NCI-H460 (cell line): ENCODE data around the gene SEMA4B. TPM values are rescaled to one million over a fixed set of nuclear protein-coding genes. Genes with fewer than 3 reads are reported as not detected.
A peak's percentile ranks its signal among the peaks of the same experiment; 100 is the strongest.

Experiments
- DNase-seq: peaks from one replicate; pipeline ENCODE4 v3.0.0-alpha.2; 2016; ENCODE audit warnings: low read depth; ENCODE audit errors: extremely low read depth
- total RNA-seq: library from RNA; depleted of rRNA; stranded (reverse); fragments of >200 nt; shearing (Covaris generic); gene quantifications from 2 replicates; pipeline ENCODE4 v1.2.3, GENCODE V29; 2014

The SEMA4B gene
- total RNA-seq, 1 experiment from 2014 or later = 14.4 TPM

DNA sequence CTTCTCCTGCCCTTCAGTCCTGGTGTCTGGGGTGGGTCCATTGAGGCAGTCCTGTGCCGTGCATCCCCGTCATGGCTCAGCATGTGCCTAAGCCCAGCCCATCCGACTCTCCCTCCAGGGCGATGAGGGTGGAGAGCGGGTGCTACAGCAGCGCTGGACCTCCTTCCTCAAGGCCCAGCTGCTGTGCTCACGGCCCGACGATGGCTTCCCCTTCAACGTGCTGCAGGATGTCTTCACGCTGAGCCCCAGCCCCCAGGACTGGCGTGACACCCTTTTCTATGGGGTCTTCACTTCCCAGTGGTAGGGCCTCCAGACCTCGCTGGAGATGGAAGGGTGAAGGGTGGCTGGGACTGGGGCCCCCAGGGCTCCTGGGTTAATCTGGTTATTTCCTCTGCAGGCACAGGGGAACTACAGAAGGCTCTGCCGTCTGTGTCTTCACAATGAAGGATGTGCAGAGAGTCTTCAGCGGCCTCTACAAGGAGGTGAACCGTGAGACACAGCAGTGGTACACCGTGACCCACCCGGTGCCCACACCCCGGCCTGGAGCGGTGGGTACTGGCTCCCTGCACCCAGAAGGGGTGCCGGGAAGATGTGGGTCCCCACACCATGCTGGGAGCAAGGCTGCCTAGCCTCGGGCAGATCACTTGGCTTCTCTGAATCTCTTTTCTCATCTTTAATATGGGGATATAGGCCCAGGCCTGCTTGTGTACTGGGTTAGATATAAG, 22.5 kb downstream of the SEMA4B start:
- no peak for DNase-seq

DNA sequence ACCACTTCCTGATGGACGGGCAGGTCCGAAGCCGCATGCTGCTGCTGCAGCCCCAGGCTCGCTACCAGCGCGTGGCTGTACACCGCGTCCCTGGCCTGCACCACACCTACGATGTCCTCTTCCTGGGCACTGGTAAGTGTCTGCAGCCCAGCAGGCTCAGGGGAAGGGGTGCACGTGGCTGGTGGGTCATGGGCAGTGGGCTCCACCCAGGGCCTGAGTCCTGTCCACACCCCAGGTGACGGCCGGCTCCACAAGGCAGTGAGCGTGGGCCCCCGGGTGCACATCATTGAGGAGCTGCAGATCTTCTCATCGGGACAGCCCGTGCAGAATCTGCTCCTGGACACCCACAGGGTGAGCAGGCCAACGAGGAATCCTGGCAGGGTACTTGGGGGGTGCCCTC, 23.9 kb downstream of the SEMA4B start:
- DNase-seq = no peak

DNA sequence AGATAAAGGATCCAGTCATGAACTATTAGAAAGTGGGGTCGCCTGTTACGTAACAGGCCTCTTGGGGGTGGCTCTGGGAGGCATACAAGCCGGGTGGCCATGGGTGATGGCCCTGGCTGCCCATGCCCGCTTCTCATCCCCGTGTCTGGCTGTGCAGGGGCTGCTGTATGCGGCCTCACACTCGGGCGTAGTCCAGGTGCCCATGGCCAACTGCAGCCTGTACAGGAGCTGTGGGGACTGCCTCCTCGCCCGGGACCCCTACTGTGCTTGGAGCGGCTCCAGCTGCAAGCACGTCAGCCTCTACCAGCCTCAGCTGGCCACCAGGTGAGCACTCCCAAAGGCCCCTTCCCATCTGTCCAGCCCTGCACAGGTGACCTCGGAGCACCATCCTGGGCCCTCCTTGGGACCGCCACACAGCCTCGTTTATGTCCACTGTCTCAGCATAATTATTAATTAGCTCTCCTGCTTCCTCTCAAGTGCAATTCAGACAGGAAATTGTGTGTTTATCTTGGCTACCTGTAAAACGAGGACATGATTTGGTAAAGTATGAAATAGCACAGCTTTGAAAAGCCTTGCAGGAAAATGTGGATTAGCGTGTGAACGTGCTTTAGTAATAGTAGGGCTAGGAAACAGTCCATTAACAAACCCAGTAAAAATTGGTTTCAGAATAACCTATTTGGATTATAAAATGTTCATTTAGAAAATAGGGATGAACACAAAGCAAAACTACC, 24.5 kb downstream of the SEMA4B start:
- DNase-seq = no peak

DNA sequence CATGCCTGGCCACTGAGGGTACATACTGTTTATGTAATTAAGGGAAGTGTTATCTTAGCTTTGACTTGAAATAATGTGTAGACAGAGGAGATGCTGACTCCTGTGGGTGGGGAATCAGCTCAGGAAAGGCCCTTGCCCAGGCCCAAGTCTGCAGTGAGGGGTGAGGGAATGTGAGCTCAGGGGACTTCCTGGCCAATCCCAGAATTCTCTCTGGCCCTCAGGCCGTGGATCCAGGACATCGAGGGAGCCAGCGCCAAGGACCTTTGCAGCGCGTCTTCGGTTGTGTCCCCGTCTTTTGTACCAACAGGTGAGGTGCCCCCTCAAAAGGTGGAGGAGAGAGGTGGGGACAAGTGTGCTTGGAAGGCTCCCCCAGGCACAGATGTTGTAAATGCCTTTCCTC, 26.2 kb downstream of the SEMA4B start:
- DNase-seq = no peak

DNA sequence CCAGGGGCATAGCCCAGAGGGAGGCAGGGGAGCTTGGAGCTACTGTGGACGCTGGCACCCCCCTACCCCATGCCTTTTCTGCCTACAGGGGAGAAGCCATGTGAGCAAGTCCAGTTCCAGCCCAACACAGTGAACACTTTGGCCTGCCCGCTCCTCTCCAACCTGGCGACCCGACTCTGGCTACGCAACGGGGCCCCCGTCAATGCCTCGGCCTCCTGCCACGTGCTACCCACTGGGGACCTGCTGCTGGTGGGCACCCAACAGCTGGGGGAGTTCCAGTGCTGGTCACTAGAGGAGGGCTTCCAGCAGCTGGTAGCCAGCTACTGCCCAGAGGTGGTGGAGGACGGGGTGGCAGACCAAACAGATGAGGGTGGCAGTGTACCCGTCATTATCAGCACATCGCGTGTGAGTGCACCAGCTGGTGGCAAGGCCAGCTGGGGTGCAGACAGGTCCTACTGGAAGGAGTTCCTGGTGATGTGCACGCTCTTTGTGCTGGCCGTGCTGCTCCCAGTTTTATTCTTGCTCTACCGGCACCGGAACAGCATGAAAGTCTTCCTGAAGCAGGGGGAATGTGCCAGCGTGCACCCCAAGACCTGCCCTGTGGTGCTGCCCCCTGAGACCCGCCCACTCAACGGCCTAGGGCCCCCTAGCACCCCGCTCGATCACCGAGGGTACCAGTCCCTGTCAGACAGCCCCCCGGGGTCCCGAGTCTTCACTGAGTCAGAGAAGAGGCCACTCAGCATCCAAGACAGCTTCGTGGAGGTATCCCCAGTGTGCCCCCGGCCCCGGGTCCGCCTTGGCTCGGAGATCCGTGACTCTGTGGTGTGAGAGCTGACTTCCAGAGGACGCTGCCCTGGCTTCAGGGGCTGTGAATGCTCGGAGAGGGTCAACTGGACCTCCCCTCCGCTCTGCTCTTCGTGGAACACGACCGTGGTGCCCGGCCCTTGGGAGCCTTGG, 27.0 kb downstream of the SEMA4B start:
- DNase-seq = no peak

DNA sequence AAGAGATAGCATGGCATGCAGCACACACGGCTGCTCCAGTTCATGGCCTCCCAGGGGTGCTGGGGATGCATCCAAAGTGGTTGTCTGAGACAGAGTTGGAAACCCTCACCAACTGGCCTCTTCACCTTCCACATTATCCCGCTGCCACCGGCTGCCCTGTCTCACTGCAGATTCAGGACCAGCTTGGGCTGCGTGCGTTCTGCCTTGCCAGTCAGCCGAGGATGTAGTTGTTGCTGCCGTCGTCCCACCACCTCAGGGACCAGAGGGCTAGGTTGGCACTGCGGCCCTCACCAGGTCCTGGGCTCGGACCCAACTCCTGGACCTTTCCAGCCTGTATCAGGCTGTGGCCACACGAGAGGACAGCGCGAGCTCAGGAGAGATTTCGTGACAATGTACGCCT, 27.8 kb downstream of the SEMA4B start:
- DNase-seq = no peak

DNA sequence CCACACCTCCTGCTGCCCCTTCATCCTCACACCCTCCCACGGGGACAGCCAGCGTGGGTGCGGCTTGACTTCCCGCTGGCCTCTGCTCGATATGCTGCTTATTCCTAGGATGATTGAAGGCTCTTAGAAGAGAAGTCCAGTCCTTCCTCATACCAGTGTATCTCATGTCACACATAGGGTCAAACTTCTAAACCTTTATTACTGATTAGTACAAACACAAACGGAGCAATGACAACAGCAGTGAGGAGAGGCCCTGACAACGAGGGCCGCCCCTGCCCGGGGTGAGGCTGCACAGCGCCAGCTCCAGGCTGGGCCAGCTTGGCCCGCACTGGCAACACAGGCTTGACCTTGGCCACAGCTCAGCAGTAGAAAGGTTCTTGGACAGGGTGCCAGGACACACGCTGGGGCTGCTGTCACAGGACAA, 29.0 kb downstream of the SEMA4B start:
- DNase-seq = no peak

DNA sequence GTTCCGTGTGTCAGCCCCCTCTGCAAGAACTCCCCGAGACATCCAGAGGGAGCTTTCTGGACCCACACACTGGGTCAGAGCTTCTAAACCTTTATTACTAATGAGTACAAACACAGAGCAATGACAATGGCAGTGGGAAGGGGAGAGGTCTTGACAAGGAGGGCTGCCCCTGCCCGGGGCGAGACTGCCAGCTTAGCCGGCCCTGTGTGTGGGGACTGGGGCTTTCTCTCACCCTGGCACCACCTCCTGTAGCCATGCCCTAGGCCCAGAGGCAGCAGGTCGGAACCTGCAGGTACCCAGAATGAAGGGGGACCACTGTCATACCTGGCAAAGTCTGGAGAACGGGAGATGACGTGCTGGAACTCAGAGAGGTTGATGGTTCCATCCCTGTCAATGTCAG, 29.5 kb downstream of the SEMA4B start:
- DNase-seq = no peak

DNA sequence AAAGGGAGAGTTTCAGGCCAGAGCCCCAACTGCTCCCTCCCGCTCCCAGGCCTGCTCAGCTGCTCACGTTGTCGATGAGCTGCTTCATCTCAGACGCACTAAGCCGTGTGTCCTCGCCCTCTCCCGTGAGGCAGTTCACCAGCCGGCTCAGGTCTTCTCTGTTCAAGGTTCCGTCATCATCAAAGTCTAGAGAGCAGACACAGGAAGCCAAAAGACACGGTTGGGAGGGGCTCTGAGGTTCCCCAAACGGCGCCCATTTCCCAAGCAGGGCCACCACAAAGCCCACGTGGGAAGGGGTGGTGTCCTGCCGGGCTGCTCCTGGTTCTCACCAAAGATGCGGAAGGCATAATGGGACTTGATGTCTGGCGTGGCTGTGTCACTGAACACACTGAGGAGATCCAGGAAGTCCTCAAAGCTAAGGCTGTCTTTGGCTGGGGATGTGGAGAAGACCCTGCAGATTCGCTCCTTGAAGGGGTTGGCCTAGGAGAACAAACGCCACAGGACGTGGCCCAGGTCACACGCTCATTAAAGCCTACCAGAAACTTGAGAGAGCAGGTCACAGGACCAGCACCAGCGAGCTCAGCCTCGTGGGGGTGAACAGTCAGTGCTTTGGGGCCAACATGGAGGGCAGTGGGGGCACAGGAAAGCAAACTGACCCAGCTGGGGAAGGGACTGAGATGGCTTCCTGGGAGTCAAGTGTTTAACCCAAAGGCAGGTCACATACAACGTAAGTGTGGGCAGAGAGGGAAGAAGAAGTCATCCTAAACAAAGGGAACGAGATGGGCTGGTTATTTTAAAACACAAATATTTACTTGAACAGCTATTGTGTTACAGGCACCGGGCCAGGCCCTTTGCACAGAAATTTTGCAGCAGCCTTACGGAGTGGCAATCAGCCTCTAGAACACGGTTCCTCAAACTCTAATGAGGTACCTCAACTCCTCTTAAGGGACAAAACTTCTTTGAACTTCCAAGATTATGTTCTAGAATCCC, 30.2 kb downstream of the SEMA4B start:
- no peak for DNase-seq

DNA sequence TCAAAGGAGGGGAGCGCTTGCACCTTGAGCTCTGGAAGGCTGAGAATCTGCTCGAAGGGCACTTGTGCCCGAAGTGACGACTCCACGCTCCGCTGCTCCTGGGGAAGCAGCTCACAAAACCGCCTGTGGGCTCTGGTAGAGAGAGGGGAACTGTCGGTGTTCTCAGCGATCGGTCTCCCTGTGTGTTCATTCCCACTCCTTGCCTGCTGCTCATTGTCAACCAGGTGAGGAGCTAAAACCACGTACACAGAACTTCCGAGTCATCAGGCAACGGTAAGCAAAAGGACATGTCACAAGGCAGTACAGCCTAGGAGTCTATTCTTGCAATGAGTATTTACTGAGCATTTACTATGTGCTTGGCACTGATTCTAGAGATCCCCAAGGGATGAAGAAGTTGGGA, 31.1 kb downstream of the SEMA4B start:
- no peak for DNase-seq

DNA sequence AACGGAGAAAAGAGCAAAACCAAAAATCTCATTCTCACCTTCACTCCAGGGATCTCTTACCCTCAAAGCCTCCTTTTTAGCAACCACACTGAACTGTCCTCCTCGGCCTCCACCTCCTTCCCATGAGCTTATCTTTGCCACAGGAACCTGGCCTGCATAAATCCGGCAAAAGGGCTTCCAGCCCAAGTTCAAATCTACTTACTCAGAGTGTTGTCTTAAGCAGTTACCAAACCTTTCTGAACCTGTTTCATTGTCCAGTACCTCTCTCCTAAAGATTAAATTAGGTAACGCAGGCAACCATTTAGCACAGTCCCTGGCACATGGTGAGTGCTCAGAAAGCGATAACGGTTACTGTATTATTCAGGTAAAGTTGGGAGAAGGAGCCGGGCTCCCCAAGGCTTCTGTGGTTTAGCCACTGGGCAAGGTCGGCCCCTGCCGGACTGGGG, 31.8 kb downstream of the SEMA4B start:
- DNase-seq = no peak

DNA sequence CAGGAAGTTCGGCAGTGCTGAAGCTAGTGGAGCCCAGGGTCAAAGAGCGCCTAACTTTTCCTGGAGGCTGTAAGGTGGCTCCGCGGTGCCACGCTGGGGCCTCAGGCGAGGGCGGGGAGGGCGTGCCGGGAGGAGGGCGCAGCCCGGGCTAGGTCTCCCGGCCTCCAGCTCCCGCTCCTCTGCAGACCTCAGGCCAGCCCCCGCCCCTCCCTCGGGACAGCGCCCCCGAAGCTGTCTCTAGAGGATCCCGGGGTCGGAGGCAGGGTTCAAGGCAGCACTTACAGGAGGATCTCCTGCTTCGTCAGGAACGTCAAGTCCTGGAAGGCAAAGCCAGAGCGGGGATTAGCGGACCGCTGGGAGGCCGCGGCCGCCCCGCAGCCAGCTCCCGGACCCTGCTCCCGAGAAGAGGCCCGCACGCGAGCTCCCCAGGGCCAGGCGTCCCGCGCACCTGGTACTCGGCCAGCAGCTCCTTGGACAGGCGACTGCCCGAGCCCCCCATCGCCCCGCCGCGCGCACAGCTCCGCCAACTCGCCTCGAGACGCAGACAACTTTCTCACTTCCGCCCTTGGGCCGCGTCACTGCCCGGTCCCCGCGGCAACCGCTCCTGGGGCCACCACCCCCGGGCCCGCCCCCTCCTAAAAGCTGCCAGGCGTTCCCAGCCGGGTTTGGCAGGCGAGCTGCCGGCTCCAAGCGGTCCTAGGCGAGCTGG, 32.4 kb downstream of the SEMA4B start, which contains the start of gene CIB1:
Gene CIB1 (minus strand): TSS at position 555 of the 709 bp plus-strand sequence. CDS start 56 bp downstream, at position 499.
- DNase-seq = peak; percentile 96

DNA sequence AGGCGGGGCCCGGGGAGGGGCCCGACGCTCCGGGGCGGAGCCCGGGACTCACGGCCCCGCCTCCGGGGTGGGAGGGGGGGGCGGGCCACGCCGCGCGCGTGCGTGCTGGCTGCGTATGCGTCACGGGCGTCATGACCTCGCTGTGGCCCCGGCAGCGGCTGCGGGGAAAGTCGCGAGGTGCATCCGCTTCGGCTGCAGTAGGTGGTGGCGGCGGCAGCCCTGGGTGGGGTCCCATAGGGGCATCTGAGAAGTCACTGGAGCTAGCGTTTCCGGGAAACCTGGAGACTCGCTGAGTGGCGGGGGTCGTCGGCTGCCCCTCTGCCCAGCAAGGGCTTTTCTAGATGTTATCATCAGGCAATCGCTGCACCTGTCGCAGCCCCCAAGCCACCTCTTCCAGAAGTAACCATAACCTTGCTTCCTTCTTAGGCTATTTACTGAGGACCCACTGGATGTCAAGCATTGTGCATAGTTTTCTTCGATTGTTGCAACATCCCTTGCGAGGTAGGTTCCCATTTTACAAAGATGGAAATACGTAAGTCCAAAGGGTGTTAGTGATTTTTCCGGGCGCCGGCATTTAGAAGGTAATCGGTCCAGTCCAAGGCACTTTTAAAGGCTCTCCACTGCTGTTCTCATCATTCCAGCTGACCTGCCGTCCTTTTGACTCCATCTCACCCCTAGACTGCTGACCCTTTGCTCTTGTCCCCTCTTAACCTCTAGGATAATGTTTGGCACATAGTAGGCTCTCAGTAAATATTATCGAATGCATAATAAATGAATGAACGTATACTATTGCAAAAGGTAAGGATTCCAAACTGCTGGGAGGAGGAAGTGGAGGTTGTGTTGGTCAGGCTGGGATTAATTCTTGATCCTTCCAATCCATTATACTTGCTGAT, 33.2 kb downstream of the SEMA4B start, which contains the start of gene GDPGP1:
Gene GDPGP1 (plus strand): TSS at position 114 of the 893 bp plus-strand sequence. CDS start 6,700 bp downstream, outside the sequence.
- DNase-seq = no peak

DNA sequence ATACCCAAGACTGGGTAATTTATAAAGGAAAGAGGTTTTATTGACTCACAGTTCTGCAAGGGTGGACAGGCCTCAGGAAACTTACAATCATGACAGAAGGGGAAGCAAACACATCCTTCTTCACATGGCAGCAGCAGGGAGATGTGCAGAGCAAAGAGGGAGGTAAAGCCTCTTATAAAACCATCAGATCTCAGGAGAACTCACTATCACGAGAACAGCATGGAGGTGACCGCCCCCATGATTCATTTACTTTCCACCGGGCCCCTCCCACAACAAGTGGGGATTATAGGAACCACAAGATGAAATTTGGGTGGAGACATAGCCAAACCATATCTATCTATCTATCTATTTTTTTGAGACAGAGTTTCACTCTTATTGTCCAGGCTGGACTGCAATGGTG, 38.2 kb downstream of the SEMA4B start:
- no peak for DNase-seq

DNA sequence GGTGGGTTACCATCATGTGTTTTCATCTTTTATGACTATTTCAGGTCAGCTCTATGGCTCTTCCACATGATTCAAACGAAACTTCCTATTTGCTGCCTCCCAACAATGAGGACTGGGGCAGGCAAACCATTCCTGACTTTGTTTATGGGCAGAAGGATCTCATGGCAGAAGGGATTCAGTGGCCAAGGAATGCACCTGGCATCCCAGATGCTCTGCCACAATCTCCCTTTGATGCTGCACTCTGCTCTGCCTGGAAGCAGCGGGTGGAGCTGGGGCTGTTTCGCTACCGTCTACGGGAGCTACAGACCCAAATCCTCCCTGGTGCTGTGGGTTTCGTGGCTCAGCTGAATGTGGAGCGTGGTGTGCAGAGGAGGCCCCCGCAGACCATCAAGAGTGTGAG, 39.7 kb downstream of the SEMA4B start:
- no peak for DNase-seq

DNA sequence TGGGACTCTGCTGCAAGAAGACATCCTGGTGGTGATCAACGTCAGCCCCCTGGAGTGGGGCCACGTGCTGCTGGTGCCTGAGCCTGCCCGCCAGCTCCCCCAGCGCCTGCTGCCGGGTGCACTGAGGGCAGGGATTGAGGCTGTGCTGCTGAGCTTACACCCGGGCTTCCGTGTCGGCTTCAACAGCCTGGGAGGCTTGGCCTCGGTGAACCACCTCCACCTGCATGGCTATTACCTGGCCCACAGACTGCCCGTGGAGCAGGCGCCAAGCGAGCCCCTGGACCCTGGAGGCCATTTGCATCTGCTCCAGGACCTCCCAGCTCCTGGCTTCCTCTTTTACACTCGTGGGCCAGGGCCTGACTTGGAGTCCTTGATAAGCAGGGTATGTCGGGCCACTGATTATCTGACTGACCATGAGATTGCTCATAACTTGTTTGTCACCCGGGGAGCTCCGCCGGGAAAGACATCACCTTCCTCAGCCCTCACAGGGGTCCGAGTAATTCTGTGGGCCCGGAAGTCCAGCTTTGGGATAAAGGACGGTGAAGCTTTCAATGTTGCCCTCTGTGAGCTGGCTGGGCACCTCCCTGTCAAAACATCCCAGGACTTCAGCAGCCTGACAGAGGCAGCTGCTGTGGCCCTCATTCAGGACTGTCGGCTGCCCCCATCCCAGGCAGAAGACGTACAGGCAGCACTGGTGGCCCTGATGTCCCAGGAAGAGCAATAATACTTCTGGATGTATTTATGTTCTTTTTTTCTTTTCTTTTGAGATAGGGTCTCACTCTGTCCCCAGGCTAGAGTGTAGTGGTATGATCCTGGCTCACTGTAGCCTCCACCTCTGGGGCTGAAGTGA, 40.4 kb downstream of the SEMA4B start:
- no peak for DNase-seq
